Gastroesophageal sphincter (tissue), 3 donors: ENCODE measurements around the gene TUBA1A.

Experiments
- EP300 ChIP-seq: sonication (generic); formaldehyde crosslinking; IDR thresholded peaks from one replicate; pipeline ENCODE4 v1.6.1; 2017; ENCODE audit warnings: antibody characterized with exemption, mild to moderate bottlenecking
- POLR2A ChIP-seq, 2 donors: fragments of 450-650 bp; IDR thresholded peaks; one replicate each; pipeline ENCODE4 v1.6.1; 2017; ENCODE audit warnings: antibody characterized with exemption in 2 of 2, mild to moderate bottlenecking in 2 of 2, moderate library complexity in 1 of 2
- POLR2AphosphoS5 ChIP-seq: sonication (generic); formaldehyde crosslinking; IDR thresholded peaks from one replicate; pipeline ENCODE4 v1.6.1; 2017; ENCODE audit warnings: antibody characterized with exemption
- TF ChIP-seq, protein P1 (sequence below), 4 experiments: fragments of 200-600 bp in 2 of 4; fragments of 450-650 bp in 2 of 4; sonication (generic) in 1 of 4; IDR thresholded peaks; one replicate each; pipeline ENCODE4 v1.5.1; 2017 to 2019; ENCODE audit warnings: antibody characterized with exemption in 4 of 4, mild to moderate bottlenecking in 2 of 4, moderate library complexity in 2 of 4

DNA sequence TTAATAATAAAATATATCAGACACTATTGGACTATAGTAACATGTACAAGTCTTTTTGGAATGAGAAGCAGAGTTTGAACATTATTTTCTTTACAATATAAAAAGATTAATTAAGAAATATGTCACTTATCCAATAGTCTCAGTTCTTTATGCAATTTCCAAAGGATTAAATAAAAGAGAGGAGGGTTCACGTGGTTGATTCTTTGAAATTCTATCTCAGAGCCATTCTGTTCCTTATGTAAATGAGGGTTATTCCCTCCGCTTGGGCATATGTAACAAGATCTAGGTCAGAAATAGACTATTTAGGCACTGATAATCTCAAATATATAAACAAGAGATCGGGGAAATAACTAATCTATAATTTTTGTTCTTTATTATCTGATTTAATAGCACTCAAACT, 2.1 kb upstream of the TUBA1A start:
- TF ChIP-seq, protein P1, sequence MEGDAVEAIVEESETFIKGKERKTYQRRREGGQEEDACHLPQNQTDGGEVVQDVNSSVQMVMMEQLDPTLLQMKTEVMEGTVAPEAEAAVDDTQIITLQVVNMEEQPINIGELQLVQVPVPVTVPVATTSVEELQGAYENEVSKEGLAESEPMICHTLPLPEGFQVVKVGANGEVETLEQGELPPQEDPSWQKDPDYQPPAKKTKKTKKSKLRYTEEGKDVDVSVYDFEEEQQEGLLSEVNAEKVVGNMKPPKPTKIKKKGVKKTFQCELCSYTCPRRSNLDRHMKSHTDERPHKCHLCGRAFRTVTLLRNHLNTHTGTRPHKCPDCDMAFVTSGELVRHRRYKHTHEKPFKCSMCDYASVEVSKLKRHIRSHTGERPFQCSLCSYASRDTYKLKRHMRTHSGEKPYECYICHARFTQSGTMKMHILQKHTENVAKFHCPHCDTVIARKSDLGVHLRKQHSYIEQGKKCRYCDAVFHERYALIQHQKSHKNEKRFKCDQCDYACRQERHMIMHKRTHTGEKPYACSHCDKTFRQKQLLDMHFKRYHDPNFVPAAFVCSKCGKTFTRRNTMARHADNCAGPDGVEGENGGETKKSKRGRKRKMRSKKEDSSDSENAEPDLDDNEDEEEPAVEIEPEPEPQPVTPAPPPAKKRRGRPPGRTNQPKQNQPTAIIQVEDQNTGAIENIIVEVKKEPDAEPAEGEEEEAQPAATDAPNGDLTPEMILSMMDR (IDR thresholded peaks at IDR 0.05): no peak
- TF ChIP-seq POLR2AphosphoS5: no peak
- TF ChIP-seq POLR2A (IDR thresholded peaks at IDR 0.05): no peak
- no peak for TF ChIP-seq EP300
